ENCODE results near the gene CCDC136.

The CCDC136 gene

DNA sequence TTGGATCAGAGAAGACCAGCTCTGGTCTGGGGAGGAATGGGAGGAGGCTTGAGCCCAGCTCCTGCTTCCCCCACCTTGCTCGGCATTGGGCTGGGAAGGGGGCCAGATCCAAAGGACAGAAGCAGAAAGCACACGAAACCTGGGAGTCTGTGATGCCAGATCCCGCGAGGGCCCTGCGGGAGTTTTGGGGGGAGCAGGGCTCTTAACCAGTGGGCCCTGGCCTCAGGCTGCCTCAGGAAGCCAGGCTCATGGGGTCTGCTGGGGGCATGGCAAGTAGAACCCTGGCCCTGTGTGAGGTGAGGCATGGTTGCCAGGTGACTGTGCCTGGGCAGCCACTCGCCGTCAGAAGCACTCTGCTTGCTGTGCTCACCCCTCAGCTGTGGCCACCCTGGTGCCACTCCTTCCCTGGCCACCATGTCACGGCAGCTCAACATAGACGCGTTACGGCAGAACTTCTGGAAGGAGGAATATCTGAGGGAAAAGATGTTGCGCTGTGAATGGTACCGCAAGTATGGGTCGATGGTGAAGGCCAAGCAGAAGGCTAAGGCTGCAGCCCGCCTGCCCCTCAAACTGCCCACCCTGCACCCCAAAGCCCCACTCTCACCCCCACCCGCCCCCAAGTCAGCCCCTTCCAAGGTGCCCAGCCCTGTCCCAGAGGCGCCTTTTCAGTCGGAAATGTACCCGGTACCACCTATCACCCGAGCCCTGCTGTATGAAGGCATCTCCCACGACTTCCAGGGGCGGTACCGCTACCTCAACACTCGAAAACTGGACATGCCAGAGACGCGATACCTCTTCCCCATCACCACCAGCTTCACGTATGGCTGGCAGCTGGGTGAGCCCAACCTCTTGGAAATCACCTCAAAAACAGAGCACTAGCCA lies 74.5 kb downstream of the CCDC136 start:
- FAIRE-seq (no peak), DNase-seq (ENCODE audit: insufficient read length, low spot score) (no peak)
- TF ChIP-seq, protein P1, sequence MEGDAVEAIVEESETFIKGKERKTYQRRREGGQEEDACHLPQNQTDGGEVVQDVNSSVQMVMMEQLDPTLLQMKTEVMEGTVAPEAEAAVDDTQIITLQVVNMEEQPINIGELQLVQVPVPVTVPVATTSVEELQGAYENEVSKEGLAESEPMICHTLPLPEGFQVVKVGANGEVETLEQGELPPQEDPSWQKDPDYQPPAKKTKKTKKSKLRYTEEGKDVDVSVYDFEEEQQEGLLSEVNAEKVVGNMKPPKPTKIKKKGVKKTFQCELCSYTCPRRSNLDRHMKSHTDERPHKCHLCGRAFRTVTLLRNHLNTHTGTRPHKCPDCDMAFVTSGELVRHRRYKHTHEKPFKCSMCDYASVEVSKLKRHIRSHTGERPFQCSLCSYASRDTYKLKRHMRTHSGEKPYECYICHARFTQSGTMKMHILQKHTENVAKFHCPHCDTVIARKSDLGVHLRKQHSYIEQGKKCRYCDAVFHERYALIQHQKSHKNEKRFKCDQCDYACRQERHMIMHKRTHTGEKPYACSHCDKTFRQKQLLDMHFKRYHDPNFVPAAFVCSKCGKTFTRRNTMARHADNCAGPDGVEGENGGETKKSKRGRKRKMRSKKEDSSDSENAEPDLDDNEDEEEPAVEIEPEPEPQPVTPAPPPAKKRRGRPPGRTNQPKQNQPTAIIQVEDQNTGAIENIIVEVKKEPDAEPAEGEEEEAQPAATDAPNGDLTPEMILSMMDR (IDR thresholded peaks at IDR 0.05; ENCODE audit: insufficient read depth, missing control alignments), result no peak

DNA sequence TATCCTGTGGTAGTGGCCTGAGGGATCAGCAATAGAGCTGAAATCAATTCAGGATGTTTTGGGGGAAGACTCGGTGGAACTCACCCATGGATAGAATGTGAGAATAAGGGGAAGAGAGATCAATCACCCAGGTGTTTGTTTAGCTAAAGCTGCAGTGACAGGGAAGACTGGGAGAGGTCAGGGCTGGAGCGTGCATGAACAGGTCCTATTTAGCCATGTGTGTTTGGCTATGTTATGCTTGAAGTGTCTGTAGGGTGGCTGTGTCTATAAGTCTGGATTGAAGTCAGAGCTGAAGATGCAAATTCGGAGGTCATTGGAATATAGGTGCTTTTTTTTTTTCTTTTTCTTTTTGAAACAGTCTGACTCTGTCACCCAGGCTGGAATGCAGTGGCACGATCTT lies 75.5 kb downstream of the CCDC136 start:
- DNase-seq (ENCODE audit: insufficient read length, low spot score) (no peak), FAIRE-seq (no peak)
- TF ChIP-seq, protein P1 (IDR thresholded peaks at IDR 0.05; ENCODE audit: insufficient read depth, missing control alignments), result no peak

DNA sequence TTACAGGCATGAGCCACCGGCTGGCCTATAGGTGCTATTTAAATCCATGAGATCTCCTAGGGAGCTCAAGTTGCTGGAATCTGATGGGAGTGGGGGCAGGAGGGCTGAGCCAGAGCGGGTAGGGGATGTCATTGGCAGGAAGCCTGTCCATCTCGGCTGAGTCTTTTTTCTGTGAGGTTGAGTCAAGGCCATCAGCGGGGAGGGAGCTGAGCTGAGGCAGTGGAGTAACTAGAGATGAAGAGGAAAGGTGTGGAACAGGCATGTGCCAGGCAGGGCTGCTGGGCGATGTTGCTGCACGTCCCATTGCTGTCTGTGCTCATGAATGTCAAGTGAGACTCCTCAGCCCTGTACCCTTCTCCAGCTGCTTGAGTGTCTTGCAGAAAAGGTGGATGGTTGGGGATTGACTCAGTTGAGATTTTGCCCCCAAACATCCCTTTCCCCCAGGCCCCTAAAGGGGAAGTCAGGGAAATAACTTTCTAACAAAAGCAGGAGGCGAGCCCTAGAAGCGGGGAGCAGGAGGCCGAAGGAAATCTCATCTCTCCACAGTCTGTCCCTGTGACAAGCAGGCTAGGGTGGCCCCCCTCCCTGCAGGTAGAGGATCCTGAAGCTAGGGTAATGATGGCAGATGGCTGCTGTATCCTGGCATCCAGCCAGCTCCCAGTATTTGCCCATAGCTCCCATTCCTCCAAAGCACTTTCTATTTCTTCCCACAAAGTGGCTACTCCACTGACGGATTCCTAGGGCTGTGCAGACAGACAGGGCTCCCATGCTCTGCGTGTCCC lies 76.3 kb downstream of the CCDC136 start:
- DNase-seq (ENCODE audit: insufficient read length, low spot score) (no peak), FAIRE-seq (no peak)
- TF ChIP-seq, protein P1 (IDR thresholded peaks at IDR 0.05; ENCODE audit: insufficient read depth, missing control alignments), result no peak

DNA sequence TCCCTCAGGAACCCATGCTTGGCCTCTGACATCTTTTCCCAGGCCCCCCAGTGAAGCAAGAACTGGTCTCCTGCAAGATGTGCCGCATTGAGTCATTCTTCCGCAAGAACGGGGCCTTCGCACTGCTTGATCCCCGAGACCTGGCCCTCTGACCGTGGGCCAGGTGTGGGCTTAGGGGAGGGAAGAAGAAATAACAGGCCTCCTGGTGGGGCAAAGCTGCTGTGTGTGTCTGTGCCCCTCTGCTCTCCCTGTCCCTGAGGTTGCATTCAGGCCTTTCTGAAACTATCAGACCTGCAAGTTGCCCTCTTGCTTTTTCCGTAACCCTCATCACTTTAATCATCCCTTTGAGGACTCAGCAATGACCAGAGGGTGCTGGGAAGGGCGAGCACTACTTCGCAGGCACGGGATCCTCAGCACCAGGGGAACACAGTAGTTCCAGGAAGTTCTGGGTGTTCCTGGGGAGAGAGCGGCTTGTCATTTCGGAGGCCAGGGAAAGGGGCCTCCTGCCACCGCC lies 76.9 kb downstream of the CCDC136 start:
- TF ChIP-seq, protein P1 (IDR thresholded peaks at IDR 0.05; ENCODE audit: insufficient read depth, missing control alignments), result no peak
- FAIRE-seq, result no peak
- no peak for DNase-seq (ENCODE audit: insufficient read length, low spot score)

DNA sequence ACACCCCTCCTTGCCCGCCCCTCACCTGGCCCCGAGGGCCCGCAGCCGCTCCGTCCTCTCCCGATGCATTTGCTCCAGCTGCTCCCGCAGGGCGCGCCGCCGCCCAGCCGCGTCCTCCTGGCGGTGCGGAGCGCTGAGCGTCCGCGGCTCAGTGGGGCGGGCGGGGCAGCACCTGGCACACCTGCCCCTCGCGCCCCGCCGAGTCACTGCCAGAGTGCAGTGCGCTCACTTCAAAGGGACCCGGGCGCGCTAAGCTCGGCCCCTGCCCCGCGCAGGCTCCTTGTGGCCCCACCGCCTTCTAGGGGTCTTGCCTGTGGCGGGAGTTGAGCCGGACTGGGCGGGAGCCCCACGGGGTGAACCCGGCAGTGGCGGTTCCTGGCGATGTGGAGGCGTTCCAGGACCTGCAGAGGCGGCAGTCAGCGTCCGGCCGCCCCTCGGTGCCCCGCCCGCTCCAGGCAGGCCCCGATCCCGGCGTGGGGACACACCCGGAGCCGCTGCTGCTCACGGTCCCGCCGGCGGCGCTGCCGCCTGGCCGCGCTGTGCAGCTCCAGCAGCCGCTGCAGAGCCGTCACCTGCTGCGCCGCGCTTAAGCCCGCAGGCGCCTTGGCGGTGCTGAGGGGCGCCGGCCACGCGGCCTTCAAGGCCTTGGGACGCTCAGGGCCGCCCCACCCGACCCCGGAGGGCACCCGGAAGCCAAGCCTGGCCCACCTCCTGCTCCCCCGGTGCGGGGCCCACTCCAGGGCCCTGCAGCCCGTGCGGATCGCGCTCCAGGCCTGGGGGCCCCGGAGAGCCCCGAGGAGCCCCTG lies 77.6 kb downstream of the CCDC136 start:
- FAIRE-seq, result no peak
- DNase-seq (ENCODE audit: insufficient read length, low spot score), result no peak
- TF ChIP-seq, protein P1 (IDR thresholded peaks at IDR 0.05; ENCODE audit: insufficient read depth, missing control alignments), result peak; percentile 6

DNA sequence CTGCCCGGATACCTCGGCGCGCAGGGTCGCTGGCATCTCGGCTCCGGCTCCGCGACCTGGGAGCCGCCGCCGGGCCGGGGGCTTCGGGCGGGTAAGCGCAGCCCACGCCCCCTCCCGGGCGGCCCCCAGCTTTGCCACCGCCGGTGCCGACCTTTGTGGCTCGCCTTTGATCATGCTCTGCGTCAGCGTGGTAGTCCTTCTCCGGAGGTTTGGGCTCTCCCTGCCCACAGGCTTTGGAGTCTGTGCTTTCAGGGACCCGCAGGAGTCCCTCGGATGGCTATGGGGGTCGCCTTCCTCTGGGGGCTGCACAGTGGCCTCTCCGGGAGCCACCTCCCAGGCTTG lies 78.1 kb downstream of the CCDC136 start:
- TF ChIP-seq, protein P1 (IDR thresholded peaks at IDR 0.05; ENCODE audit: insufficient read depth, missing control alignments), result no peak
- FAIRE-seq (no peak), DNase-seq (ENCODE audit: insufficient read length, low spot score) (no peak)

Measured in D721Med (cell line).